ENCODE data around the gene PYGO1. TPM values are rescaled to one million over a fixed set of nuclear protein-coding genes. Genes with fewer than 3 reads are reported as not detected.

The PYGO1 gene
- total and polyA plus RNA-seq, 2 of the 4 experiments (the other 2 are of a cell fraction) = 3.0 to 6.6 TPM

GRCh38 chr15:55515991-55516776, 72.0 kb downstream of the PYGO1 start (continued):
- TF ChIP-seq RCOR1 (IDR thresholded peaks at IDR 0.05; ENCODE audit: insufficient replicate concordance, low read length) = no peak

- ATAC-seq (ENCODE audit: low read depth) (no peak), DNase-seq (no peak)
- Histone ChIP-seq H2BK120ac (ENCODE audit: low read depth, low read length) (no peak overlapping the region), H4K91ac (ENCODE audit: insufficient read depth, low read depth, low read length) (no peak overlapping the region), H3K9me1 (ENCODE audit: insufficient read depth, low read length) (no peaks in the 10 kb centered on the region), H3K4me2 (ENCODE audit: low read depth, low read length) (no peak overlapping the region), H3K9me3 (ENCODE audit: control insufficient read depth, insufficient read depth, low read length) (no peaks in the 10 kb centered on the region), H2BK15ac (ENCODE audit: low read depth, low read length) (no peak overlapping the region), H3K4ac (ENCODE audit: low read depth, low read length) (no peak overlapping the region), H3K18ac (ENCODE audit: low read depth, low read length) (no peak overlapping the region), H3K23ac (ENCODE audit: low read depth, low read length) (no peak overlapping the region), H3K36me3 (ENCODE audit: control insufficient read depth, insufficient read depth, low read length) (no peaks in the 10 kb centered on the region), H3K4me3 (ENCODE audit: insufficient read depth, low read depth, low read length) (no peak overlapping the region), H4K5ac (ENCODE audit: low read depth, low read length) (no peak overlapping the region), H3K14ac (replicated peaks; ENCODE audit: low read depth, low read length) (no peak overlapping the region), H3K4me1 (ENCODE audit: control insufficient read depth, insufficient read depth, low read length) (no peaks in the 10 kb centered on the region), H3K27me3 (ENCODE audit: control insufficient read depth, insufficient read depth, low read length) (no peaks in the 10 kb centered on the region), H3K56ac (ENCODE audit: extremely low read depth, insufficient read depth, low read length) (no peak overlapping the region), H3K79me1 (ENCODE audit: low read depth in 1 of 2, low read length in 2 of 2) (no peaks in the 10 kb centered on the region), H2BK20ac (ENCODE audit: low read depth, low read length) (no peak overlapping the region), H2AFZ (replicated peaks; ENCODE audit: low read length, poor library complexity) (no peak overlapping the region), H2BK5ac (ENCODE audit: low read depth, low read length, poor library complexity, severe bottlenecking) (no peak overlapping the region), H3K9ac (ENCODE audit: low read depth, low read length) (no peak overlapping the region), H2AK9ac (replicated peaks; ENCODE audit: low read depth, low read length, poor library complexity) (no peak overlapping the region), H4K8ac (ENCODE audit: low read depth in 2 of 2, low read length in 2 of 2) (no peak overlapping the region), H2AK5ac (ENCODE audit: low read depth, low read length) (no peak overlapping the region), H4K20me1 (ENCODE audit: insufficient read depth, low read length) (no peaks in the 10 kb centered on the region), H3K27ac (ENCODE audit: insufficient read depth, low read length) (no peak overlapping the region)
- TF ChIP-seq ELK1 (IDR thresholded peaks at IDR 0.05; ENCODE audit: borderline replicate concordance, low read depth, low read length) (no peak), BHLHE40 (IDR thresholded peaks at IDR 0.05; ENCODE audit: low read depth, low read length) (no peak), NFE2L2 (IDR thresholded peaks at IDR 0.05; ENCODE audit: low read depth, low read length) (no peak), RAD21 (IDR thresholded peaks at IDR 0.05; ENCODE audit: low read length) (no peak)
- intact Hi-C loops (cut with micrococcal nuclease) (loop anchor here (10.0 kb wide), 1 partner anchor 279 kb away; no protein-coding TSS in a partner anchor), in situ Hi-C loops (cut with MboI; ENCODE audit: low sequenced_read_pairs) (no loop called here), dilution Hi-C loops (cut with HindIII; ENCODE audit: low sequenced_read_pairs, unreplicated experiment) (no loop called here)
- no TSS peak for BruUV-seq (replicated peaks)
- POLR2A ChIA-PET (ENCODE audit: unreplicated experiment) = no interaction called here
- CTCF ChIA-PET = interaction anchor here (1.3 kb wide), 1 partner anchor 10 kb away, joined by 5 read pairs; no protein-coding TSS in a partner anchor
- 92% methylated on average over 2 of the region's 4 CpGs; no CpG with 5 or more reads in 1 of the 2 experiments for WGBS, 2 experiments (ENCODE audit: extremely low coverage in 2 of 2, insufficient read length in 1 of 2)
These were observed 72.7 kb downstream of the PYGO1 start for GRCh38 chr15:55515491-55515890.

Data from IMR-90 (cell line).